SK-N-SH (cell line): Measurements from ENCODE around the gene KCTD11. TPM values are rescaled to one million over a fixed set of nuclear protein-coding genes. Genes with fewer than 3 reads are reported as not detected.

Source experiments
- CTCF ChIA-PET: fragments of 300-600, 350-600 bp; formaldehyde crosslinking; extraction: SDS; loops from one replicate; lab custom pipeline; 2021; lab: Yijun Ruan, JAX
- POLR2A ChIA-PET: fragments of 350-600 bp; sonication (Branson Sonifier 250); formaldehyde crosslinking; extraction: SDS; loops from one replicate; lab custom pipeline; 2020; ENCODE audit warnings: antibody characterized with exemption, inconsistent platforms; lab: Yijun Ruan, JAX
- DNase-seq: peaks from one replicate; pipeline ENCODE4 v3.0.0; 2012
- H2AFZ ChIP-seq: fragments of 200-600 bp; sonication (generic); 2 replicates; pipeline ENCODE4 v1.8.1; 2016; ENCODE audit warnings: antibody characterized with exemption, mild to moderate bottlenecking, low read depth
- H3F3A ChIP-seq: fragments of 200-600 bp; sonication (generic); replicated peaks from 2 replicates; pipeline ENCODE3; 2016; ENCODE audit warnings: antibody characterized with exemption, mild to moderate bottlenecking; ENCODE audit not compliant: insufficient read depth
- H3K27ac ChIP-seq, 2 experiments: fragments of 200-500 bp in 1 of 2; fragments of 200-600 bp in 1 of 2; sonication (Bioruptor generic) in 1 of 2; sonication (generic), shearing (Covaris generic) in 1 of 2; 2 replicates each; pipeline versions ENCODE4 v1.5.1 to v1.6.1; 2014 to 2016; ENCODE audit warnings: low read depth in 2 of 2, inconsistent platforms in 1 of 2, low read length in 1 of 2, mild to moderate bottlenecking in 1 of 2, mixed read lengths in 1 of 2
- H3K27me3 ChIP-seq: fragments of 200-600 bp; sonication (generic), shearing (Covaris generic); 2 replicates; pipeline ENCODE4 v1.6.1; 2016; ENCODE audit warnings: mixed run types; ENCODE audit not compliant: insufficient read depth
- H3K36me3 ChIP-seq, 2 experiments: fragments of 200-500 bp in 1 of 2; fragments of 200-600 bp in 1 of 2; sonication (Bioruptor generic) in 1 of 2; sonication (generic) in 1 of 2; replicated peaks in 1 of 2; 2 replicates each; pipeline versions ENCODE3 to v1.5.1; 2014 to 2016; ENCODE audit warnings: low read length in 1 of 2, mild to moderate bottlenecking in 1 of 2; ENCODE audit not compliant: insufficient read depth in 2 of 2, control insufficient read depth in 1 of 2
- H3K4me1 ChIP-seq, 2 experiments: fragments of 200-500 bp in 1 of 2; fragments of 200-600 bp in 1 of 2; sonication (Bioruptor generic) in 1 of 2; sonication (generic), shearing (Covaris generic) in 1 of 2; 2 replicates each; pipeline versions ENCODE4 v1.5.1 to v1.6.1; 2014 to 2016; ENCODE audit warnings: low read depth in 1 of 2, low read length in 1 of 2, mixed run types in 1 of 2; ENCODE audit not compliant: insufficient read depth in 2 of 2, control insufficient read depth in 1 of 2
- H3K4me2 ChIP-seq: fragments of 200-600 bp; sonication (generic), shearing (Covaris generic); 2 replicates; pipeline ENCODE4 v1.6.1; 2017; ENCODE audit warnings: mixed run types
- H3K4me3 ChIP-seq, 2 experiments: fragments of 200-500 bp in 1 of 2; fragments of 200-600 bp in 1 of 2; sonication (Bioruptor generic) in 1 of 2; sonication (generic), shearing (Covaris generic) in 1 of 2; 2 replicates each; pipeline versions ENCODE4 v1.5.1 to v1.8.1; 2014 to 2016; ENCODE audit warnings: low read depth in 2 of 2, inconsistent platforms in 1 of 2, low read length in 1 of 2, mild to moderate bottlenecking in 1 of 2, mixed read lengths in 1 of 2, moderate library complexity in 1 of 2
- H3K79me2 ChIP-seq: fragments of 200-600 bp; sonication (generic); 2 replicates; pipeline ENCODE4 v1.8.1; 2017; ENCODE audit warnings: mild to moderate bottlenecking; ENCODE audit not compliant: insufficient read depth
- H3K9ac ChIP-seq: fragments of 200-600 bp; sonication (generic); 2 replicates; pipeline ENCODE4 v1.6.1; 2017; ENCODE audit warnings: mixed run types
- H3K9me2 ChIP-seq: fragments of 200-600 bp; sonication (generic); 2 replicates; pipeline ENCODE4 v1.6.1; 2017; ENCODE audit warnings: mixed run types
- H3K9me3 ChIP-seq: fragments of 200-600 bp; sonication (generic); 2 replicates; pipeline ENCODE4 v1.6.1; 2017; ENCODE audit warnings: mixed run types, mild to moderate bottlenecking, moderate library complexity
- H4K20me1 ChIP-seq: fragments of 200-600 bp; sonication (generic); 2 replicates; pipeline ENCODE4 v1.6.1; 2017; ENCODE audit warnings: mild to moderate bottlenecking, mixed run types; ENCODE audit not compliant: insufficient read depth
- CHD2 ChIP-seq: fragments of 150-350 bp; IDR thresholded peaks from 2 replicates; pipeline ENCODE4 v1.6.1; 2018; ENCODE audit warnings: low read length; ENCODE audit not compliant: partially characterized antibody
- EP300 ChIP-seq, 2 experiments: IDR thresholded peaks; 2 replicates each; pipeline versions ENCODE4 v1.4.0 to v1.6.1; 2012; ENCODE audit warnings: borderline replicate concordance in 1 of 2, low read depth in 1 of 2, low read length in 1 of 2
- FOXJ3 ChIP-seq: sonication (generic); formaldehyde crosslinking; IDR thresholded peaks from 2 replicates; pipeline ENCODE4 v1.5.1; 2020; ENCODE audit warnings: mild to moderate bottlenecking, missing genetic modification reagents
- FOXM1 ChIP-seq: IDR thresholded peaks from 2 replicates; pipeline ENCODE4 v1.4.0; 2012; ENCODE audit warnings: low read depth, mild to moderate bottlenecking
- IRF3 ChIP-seq: fragments of 150-350 bp; IDR thresholded peaks from 2 replicates; pipeline ENCODE4 v1.6.1; 2016; ENCODE audit warnings: mild to moderate bottlenecking, low read depth, low read length
- MAX ChIP-seq: IDR thresholded peaks from 2 replicates; pipeline ENCODE4 v1.4.0; 2012; ENCODE audit warnings: low read depth
- MEF2A ChIP-seq: IDR thresholded peaks from 2 replicates; pipeline ENCODE4 v1.4.0; 2012; ENCODE audit warnings: low read depth, borderline replicate concordance
- MXI1 ChIP-seq: IDR thresholded peaks from 2 replicates; pipeline ENCODE4 v1.6.1; 2012; ENCODE audit warnings: mild to moderate bottlenecking, low read depth, low read length, improper control_type of control experiment
- POLR2AphosphoS5 ChIP-seq: IDR thresholded peaks from 2 replicates; pipeline ENCODE4 v1.6.1; 2012; ENCODE audit warnings: low read depth, low read length
- RAD21 ChIP-seq: IDR thresholded peaks from 2 replicates; pipeline ENCODE4 v1.6.1; 2012; ENCODE audit warnings: mild to moderate bottlenecking, low read length
- RFX5 ChIP-seq: IDR thresholded peaks from 2 replicates; pipeline ENCODE4 v1.6.1; 2012; ENCODE audit warnings: mild to moderate bottlenecking, improper control_type of control experiment, low read length
- SIN3A ChIP-seq: IDR thresholded peaks from 2 replicates; pipeline ENCODE4 v1.6.1; 2012; ENCODE audit warnings: low read depth, mild to moderate bottlenecking, low read length, moderate library complexity, borderline replicate concordance
- SMC3 ChIP-seq: IDR thresholded peaks from 2 replicates; pipeline ENCODE4 v1.6.1; 2012; ENCODE audit warnings: low read depth, low read length, improper control_type of control experiment
- TAF1 ChIP-seq: IDR thresholded peaks from 2 replicates; pipeline ENCODE4 v1.6.1; 2012; ENCODE audit warnings: low read depth, mild to moderate bottlenecking, low read length, moderate library complexity, borderline replicate concordance
- TEAD4 ChIP-seq: IDR thresholded peaks from 2 replicates; pipeline ENCODE4 v1.4.0; 2012; ENCODE audit warnings: mild to moderate bottlenecking, borderline replicate concordance; ENCODE audit not compliant: insufficient read depth
- USF1 ChIP-seq: IDR thresholded peaks from 2 replicates; pipeline ENCODE4 v1.4.0; 2012; ENCODE audit warnings: low read depth, borderline replicate concordance
- ZBTB33 ChIP-seq: IDR thresholded peaks from 2 replicates; pipeline ENCODE4 v1.4.0; 2012; ENCODE audit warnings: low read depth, borderline replicate concordance
- WGBS: methylation state at CpG from one replicate; pipeline ENCODE4 v1.1.6; 2017; ENCODE audit warnings: low lambda C conversion rate; 5-methylcytosine and 5-hydroxymethylcytosine counted together
- polyA plus RNA-seq, 3 experiments: library from polyadenylated mRNA; depleted of rRNA; stranded (reverse); fragments of >200 nt; gene quantifications; 2 replicates each; pipeline ENCODE4 v1.2.3, GENCODE V29; 2012
- TF ChIP-seq, protein P1 (sequence below): fragments of 200-600 bp; sonication (generic); IDR thresholded peaks from 2 replicates; pipeline ENCODE4 v1.6.1; 2017; ENCODE audit warnings: antibody characterized with exemption, mild to moderate bottlenecking, moderate library complexity
- TF ChIP-seq, protein P2 (sequence below): IDR thresholded peaks from 2 replicates; pipeline ENCODE4; 2012

KCTD11 gene
- polyA plus RNA-seq, 1 of the 3 experiments (the other 2 are of a cell fraction): 9.5 TPM

GRCh38 chr17:7326186-7326585, 25.8 kb upstream of the KCTD11 start:
- Histone ChIP-seq H3K9me3 (no peaks in the 10 kb centered on the region), H3K9ac (no peak overlapping the region), H3K27me3 (no peaks in the 10 kb centered on the region), H3K79me2 (peaks cover 17% of the 10 kb centered on the region; the same call in 1 of the 2 replicates), H3K4me2 (no peak overlapping the region), H4K20me1 (no peaks in the 10 kb centered on the region), H3F3A (no peaks in the 10 kb centered on the region), H3K4me1 (peaks cover 3 to 13% of the 10 kb centered on the region in 2 experiments; a peak in 2 of 4 replicates), H3K4me3 (no peak overlapping the region), H3K9me2 (no peaks in the 10 kb centered on the region), H3K36me3 (peaks cover 5 to 49% of the 10 kb centered on the region in 2 experiments), H3K27ac (no peak overlapping the region), H2AFZ (no peak overlapping the region)
- ChIA-PET CTCF (interaction anchor here (0.9 to 8.4 kb wide), 5 partner anchors 13 to 64 kb away, joined by 3 to 55 read pairs (median 4); no protein-coding TSS in a partner anchor), POLR2A (no interaction called here)
- 98% methylated on average over 7 of the region's 11 CpGs for WGBS
- no peak for TF ChIP-seq FOXJ3 (CRISPR knock-in tag)
- TF ChIP-seq MAX: no peak
- no peak for TF ChIP-seq SMC3
- no peak for TF ChIP-seq POLR2AphosphoS5
- TF ChIP-seq MXI1: no peak
- TF ChIP-seq, protein P1, sequence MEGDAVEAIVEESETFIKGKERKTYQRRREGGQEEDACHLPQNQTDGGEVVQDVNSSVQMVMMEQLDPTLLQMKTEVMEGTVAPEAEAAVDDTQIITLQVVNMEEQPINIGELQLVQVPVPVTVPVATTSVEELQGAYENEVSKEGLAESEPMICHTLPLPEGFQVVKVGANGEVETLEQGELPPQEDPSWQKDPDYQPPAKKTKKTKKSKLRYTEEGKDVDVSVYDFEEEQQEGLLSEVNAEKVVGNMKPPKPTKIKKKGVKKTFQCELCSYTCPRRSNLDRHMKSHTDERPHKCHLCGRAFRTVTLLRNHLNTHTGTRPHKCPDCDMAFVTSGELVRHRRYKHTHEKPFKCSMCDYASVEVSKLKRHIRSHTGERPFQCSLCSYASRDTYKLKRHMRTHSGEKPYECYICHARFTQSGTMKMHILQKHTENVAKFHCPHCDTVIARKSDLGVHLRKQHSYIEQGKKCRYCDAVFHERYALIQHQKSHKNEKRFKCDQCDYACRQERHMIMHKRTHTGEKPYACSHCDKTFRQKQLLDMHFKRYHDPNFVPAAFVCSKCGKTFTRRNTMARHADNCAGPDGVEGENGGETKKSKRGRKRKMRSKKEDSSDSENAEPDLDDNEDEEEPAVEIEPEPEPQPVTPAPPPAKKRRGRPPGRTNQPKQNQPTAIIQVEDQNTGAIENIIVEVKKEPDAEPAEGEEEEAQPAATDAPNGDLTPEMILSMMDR: no peak
- no peak for TF ChIP-seq CHD2
- TF ChIP-seq, protein P2, sequence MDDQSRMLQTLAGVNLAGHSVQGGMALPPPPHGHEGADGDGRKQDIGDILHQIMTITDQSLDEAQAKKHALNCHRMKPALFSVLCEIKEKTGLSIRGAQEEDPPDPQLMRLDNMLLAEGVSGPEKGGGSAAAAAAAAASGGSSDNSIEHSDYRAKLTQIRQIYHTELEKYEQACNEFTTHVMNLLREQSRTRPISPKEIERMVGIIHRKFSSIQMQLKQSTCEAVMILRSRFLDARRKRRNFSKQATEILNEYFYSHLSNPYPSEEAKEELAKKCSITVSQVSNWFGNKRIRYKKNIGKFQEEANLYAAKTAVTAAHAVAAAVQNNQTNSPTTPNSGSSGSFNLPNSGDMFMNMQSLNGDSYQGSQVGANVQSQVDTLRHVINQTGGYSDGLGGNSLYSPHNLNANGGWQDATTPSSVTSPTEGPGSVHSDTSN: no peak
- TF ChIP-seq RFX5: no peak
- TF ChIP-seq FOXM1: no peak
- no peak for TF ChIP-seq TEAD4
- TF ChIP-seq MEF2A: no peak
- TF ChIP-seq USF1: no peak
- no peak for TF ChIP-seq SIN3A
- TF ChIP-seq IRF3: no peak
- no peak for TF ChIP-seq ZBTB33
- TF ChIP-seq RAD21: no peak
- no peak for TF ChIP-seq TAF1
- TF ChIP-seq EP300 (IDR thresholded peaks at IDR 0.05; ENCODE audit: borderline replicate concordance in 1 of 2, low read depth in 1 of 2, low read length in 1 of 2): no peak
- DNase-seq: no peak
